ENCODE results near the gene DNAJC5. TPM values are rescaled to one million over a fixed set of nuclear protein-coding genes. Genes with fewer than 3 reads are reported as not detected.
A peak's percentile ranks its signal among the peaks of the same experiment; 100 is the strongest.

DNAJC5 gene
- total and polyA plus RNA-seq, 2 of the 8 experiments (the other 6 are each of a cell fraction or from before 2014, with no cell fraction given), result 19.2 to 31.2 TPM

DNA sequence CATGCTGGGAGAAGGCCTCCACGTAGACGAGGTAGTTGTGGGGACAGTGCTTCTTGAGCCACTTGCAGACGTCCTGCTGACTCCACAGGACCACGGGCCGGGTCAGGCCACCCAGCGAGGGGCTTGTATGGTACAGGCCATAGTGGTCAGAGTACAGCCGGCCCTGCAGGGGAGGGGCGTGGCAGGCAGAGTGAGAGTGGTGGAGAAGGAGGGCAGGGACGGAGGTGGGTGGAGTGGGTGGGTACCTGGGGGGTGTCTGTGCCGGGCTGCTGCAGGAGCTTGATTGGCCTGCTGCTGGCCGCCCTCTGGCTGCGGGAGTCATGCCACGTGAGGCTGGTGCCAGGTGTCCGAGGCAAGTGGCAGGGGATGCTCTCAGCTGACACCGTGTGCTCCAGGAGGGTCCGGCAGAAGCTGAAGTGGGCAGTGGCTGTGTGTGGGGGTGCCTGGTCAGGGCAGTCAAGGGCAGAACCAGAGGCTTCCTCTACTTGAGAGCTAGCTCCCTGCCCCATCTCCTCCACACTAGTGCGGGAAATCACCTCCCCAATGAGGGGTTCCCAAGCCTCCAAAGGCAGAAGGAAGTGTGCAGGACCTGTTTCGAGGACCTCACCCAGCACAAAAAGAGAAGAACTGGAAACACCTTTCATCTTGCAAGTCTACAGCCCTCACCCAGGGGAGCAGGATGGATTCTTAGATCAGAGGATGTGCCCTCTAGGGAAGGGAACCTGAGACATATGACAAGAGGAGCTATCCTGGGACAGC lies 82.2 kb downstream of the DNAJC5 start:
- Histone ChIP-seq H3K23ac (ENCODE audit: insufficient read length) (no peak overlapping the region), H3K27ac (ENCODE audit: low read depth, low read length) (no peak overlapping the region), H3K79me2 (ENCODE audit: control insufficient read depth in 1 of 2, insufficient read depth in 2 of 2, low read length in 2 of 2) (peaks cover 0 to 9% of the 10 kb centered on the region in 2 experiments; a peak in 3 of 4 replicates), H4K91ac (replicated peaks; ENCODE audit: insufficient read length, low read length) (no peak overlapping the region), H2BK5ac (ENCODE audit: low read depth, low read length) (no peak overlapping the region), H2BK120ac (replicated peaks; ENCODE audit: low read depth, low read length) (no peak overlapping the region), H3K4me1 (replicated peaks in 1 of 4; ENCODE audit: control insufficient read depth in 3 of 4, insufficient read depth in 4 of 4, low read length in 3 of 4) (peaks cover 4 to 28% (median 12%) of the 10 kb centered on the region in 4 experiments; a peak in 6 of 7 replicates), H3K4ac (replicated peaks; ENCODE audit: insufficient read length, low read depth, low read length) (no peak overlapping the region), H2BK15ac (ENCODE audit: low read length) (peak overlapping the region; percentile 81; the same call in 1 of the 2 replicates), H4K20me1 (replicated peaks in 1 of 2; ENCODE audit: control insufficient read depth in 1 of 2, insufficient read depth in 2 of 2, low read length in 2 of 2) (peaks cover 2 to 14% of the 10 kb centered on the region in 2 experiments), H2BK12ac (ENCODE audit: low read depth, low read length) (peak overlapping the region; percentile 60; the same call in 1 of the 2 replicates), H3K4me3 (ENCODE audit: extremely low read depth in 1 of 4, insufficient read depth in 2 of 4, low read depth in 3 of 4, low read length in 4 of 4) (no peak overlapping the region), H3K4me2 (ENCODE audit: insufficient read depth in 1 of 2, low read depth in 2 of 2, low read length in 2 of 2) (no peak overlapping the region), H3K14ac (ENCODE audit: insufficient read length) (no peak overlapping the region), H3K56ac (replicated peaks; ENCODE audit: insufficient read length, low read depth, low read length) (no peak overlapping the region), H4K5ac (ENCODE audit: insufficient read length, low read depth, low read length) (no peak overlapping the region), H2BK20ac (ENCODE audit: low read length) (no peak overlapping the region), H3K18ac (ENCODE audit: extremely low read depth, low read length) (no peak overlapping the region), H3K9ac (replicated peaks in 1 of 4; ENCODE audit: extremely low read depth in 1 of 4, low read depth in 3 of 4, low read length in 3 of 4) (no peak overlapping the region), H3K36me3 (ENCODE audit: control insufficient read depth in 2 of 4, insufficient read depth in 4 of 4, low read length in 3 of 4) (no peaks in the 10 kb centered on the region), H3K27me3 (replicated peaks in 1 of 4; ENCODE audit: control insufficient read depth in 3 of 4, extremely low read depth in 1 of 4, insufficient read depth in 3 of 4, low read length in 3 of 4) (peaks cover 0 to 9% (median 2%) of the 10 kb centered on the region in 4 experiments; a peak in 4 of 7 replicates), H2AFZ (ENCODE audit: low read length) (no peak overlapping the region), H3K79me1 (ENCODE audit: low read depth, low read length) (no peaks in the 10 kb centered on the region), H3K9me3 (ENCODE audit: insufficient read depth in 2 of 2, low read depth in 1 of 2, low read length in 1 of 2) (no peaks in the 10 kb centered on the region), H4K8ac (ENCODE audit: extremely low read depth, insufficient read depth, low read length) (peak overlapping the region; percentile 86; the same call in 1 of the 2 replicates), H3K23me2 (ENCODE audit: low read depth, low read length) (peaks cover 19% of the 10 kb centered on the region), H2AK5ac (ENCODE audit: low read depth, low read length) (peak overlapping the region; percentile 56; the same call in 1 of the 2 replicates)
- ChIA-PET POLR2A (ENCODE audit: partially characterized antibody) (no interaction called here), CTCF (ENCODE audit: partially characterized antibody) (interaction anchor here (0.5 to 1.4 kb wide), 8 partner anchors 42 to 433 kb away, joined by 3 to 5 read pairs (median 3); no protein-coding TSS in a partner anchor)
- 95% methylated on average over 13 of the region's 18 CpGs; no CpG with 5 or more reads in 1 of the 2 experiments for WGBS, 2 experiments (ENCODE audit: extremely low coverage in 1 of 2, insufficient coverage in 1 of 2, insufficient read length in 1 of 2, insufficient replicate concordance in 2 of 2, low coverage in 1 of 2, low lambda C conversion rate in 2 of 2, missing lambda C conversion rate in 1 of 2)
- no peak for DNase-seq (ENCODE audit: low read depth in 1 of 2, low spot score in 2 of 2)
- FAIRE-seq, result no peak
- TF ChIP-seq RAD21 (IDR thresholded peaks at IDR 0.05 in 1 of 2, conservative IDR thresholded peaks at IDR 0.05 in 1 of 2; ENCODE audit: low read depth in 2 of 2, low read length in 2 of 2) (no peak), POLR2AphosphoS5 (IDR thresholded peaks at IDR 0.05; ENCODE audit: low read depth, low read length) (no peak), CHD2 (IDR thresholded peaks at IDR 0.05; ENCODE audit: low read length) (no peak), ATF2 (IDR thresholded peaks at IDR 0.05; ENCODE audit: low read length) (no peak)

All from H1 (cell line).